Measurements from ENCODE around the gene STK10.
"Not testable (repeated sequence)": the region's sequence is repeated elsewhere in the genome, so short reads cannot be mapped to it uniquely, and the experiment has no call there.

STK10 gene

DNA sequence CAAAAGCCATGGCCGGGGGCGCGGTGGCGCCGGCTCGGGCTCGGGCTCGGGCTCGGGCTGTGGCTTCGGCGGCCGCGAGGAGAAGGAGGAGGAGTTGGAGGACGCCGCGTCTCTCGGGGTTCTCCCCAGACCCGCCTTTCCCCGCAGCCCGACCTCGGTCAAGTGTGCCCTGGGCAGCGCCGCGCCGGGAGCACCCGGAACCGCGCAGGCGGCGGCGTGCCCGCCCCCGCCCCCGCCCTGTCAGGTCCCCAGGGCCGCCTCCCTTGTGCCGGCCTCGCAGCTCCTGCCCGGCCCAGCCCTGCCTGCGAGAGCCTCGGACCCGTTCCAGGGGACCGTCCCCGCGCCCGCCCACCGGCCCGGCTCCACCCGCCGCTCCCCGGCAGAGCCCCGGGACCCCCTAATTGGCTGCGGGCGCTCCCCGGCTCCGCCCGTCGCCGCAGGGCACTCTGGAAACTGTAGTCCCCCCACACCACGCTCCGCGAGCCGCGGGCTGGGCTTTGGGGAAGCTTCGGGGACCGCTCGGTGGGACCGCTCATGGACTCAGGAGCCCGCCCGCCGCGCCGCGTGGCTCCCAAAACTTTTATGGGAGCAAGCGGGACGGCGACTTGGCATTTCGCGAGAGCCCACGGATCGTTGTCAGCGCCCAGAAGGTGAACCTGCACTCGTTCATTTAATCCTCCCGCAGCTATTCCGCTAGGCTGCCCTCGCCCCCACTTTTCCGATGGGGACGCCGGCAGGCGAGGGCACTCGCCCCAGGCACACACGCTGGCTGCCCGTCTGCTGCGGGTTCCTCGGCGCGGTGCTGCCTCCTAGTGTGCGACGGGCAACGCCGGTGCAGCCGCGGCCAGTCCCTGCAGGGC, at the start of gene STK10:
STK10 (minus strand) TSS at position 192 of the 860 bp plus-strand sequence; CDS start at position 10, 182 bp downstream.
- DNase-seq = peak; percentile 38

DNA sequence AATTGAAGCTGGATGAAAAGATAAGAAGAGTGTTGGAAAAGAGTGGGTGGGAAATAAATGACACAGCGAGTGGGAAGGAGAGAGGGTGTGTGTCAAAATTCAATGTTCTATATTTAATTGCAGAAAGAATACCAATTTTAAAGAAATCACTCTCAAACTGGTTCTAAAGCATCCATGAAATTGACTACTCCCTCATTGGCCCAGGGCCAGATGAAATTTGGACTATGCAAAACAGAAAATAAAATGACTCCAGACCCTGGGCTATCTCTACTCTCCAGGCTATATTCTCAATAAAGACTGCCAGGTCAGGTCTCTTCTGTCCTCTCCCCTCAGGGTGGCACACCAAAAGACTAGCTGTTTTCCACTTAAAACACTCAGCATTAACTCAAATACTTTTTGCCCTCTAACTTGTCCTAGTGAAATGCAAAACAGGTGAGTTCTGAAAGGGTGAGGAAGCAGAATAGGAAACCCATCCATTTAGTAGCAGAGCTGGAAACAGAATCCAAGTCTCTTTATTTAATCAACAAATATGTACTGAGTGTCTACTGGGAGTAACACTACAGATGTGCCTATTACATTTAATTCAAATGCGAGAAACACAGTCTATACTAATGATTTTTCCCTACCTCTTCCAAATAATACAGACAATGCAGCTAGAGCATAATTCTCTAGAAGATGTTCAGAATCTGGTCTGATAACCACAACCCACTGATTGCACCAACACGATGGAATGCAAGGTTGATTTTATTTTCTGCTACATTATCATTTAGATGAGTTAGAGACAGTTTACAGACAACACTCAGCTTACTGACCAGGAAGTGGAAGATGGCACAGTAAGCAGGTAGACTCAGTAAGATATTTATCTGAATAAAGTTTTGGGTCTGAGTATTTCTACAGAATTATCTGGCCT, 48.1 kb upstream of the STK10 start:
- no peak for DNase-seq

DNA sequence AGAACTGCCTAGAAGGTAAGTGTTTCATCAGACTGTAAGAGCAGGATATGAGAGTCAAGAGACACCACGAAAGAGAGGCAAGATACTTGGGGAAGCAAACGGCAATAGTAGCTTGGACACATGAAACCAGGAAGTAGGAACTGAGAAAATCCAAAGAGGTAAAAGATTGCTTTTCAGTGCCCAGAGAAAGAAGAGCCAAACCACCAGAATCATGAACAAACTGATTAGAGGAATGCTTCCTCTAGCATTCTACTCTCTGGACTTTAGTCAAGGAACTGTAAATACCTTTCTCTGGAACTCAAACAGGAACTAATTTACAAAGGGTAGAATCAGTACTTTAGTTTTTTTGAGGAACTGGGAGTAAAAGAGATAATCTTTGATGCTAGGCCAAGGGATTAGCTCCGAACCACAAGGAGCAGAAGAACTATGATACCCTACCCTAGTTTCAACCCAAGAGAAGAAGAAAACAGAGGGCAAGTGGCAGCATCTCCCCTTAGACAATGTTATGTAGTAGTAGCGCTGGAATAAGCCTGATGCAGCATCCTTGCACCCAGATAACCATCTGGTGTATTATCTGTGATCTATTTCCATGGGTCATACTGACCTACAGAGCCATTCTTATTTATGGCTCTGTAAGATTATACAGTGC, 47.2 kb upstream of the STK10 start:
- no peak for DNase-seq

- DNase-seq = no peak
These were observed 46.0 kb upstream of the STK10 start for GRCh38 chr5:172234031-172234430.

DNA sequence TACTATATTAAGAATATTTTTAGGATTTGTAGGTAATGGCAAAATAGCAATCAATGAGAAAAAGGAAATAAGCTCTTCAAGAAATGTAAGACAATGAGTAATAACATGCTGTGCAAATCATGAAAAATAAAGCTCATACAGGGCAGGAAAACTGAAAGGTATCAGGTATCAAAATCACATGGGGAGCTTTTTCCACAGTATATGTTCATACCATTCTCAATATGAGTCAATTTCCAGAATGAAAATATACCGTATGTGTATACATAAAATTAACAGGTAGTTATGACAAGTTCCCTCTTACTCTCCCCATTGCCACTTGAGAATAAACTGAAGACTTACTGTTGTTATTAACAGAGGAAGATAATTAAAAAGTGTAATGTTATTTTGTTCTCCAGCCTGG, 41.9 kb upstream of the STK10 start:
- DNase-seq = no peak

DNA sequence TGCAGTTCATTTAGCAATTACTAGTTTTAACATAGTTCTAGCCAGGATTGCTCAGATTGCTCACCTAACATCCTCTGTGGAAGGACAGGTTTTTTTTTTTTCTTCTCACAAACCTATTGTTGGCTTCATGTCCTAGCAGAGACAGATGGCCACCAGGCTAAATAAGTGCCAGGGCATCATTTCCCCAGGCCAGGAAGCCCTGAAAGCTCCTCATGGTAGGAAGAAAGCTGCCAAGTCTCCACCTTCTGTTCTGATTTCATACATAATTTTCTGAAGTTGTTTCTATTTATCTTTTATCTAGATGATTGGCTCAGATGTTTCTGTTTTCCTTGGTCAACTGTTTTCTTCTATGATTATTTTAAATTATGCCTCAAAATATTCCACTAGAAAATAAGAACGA, 37.0 kb upstream of the STK10 start:
- DNase-seq = no peak

GRCh38 chr5:172223901-172224873, 36.2 kb upstream of the STK10 start:
- no peak for DNase-seq

- DNase-seq = no peak
These were observed 31.3 kb upstream of the STK10 start for GRCh38 chr5:172219296-172219695.

- DNase-seq = no peak
These were observed 28.3 kb upstream of the STK10 start for GRCh38 chr5:172216345-172216744.

- no peak for DNase-seq
These were observed 25.1 kb upstream of the STK10 start for GRCh38 chr5:172213126-172213525.

DNA sequence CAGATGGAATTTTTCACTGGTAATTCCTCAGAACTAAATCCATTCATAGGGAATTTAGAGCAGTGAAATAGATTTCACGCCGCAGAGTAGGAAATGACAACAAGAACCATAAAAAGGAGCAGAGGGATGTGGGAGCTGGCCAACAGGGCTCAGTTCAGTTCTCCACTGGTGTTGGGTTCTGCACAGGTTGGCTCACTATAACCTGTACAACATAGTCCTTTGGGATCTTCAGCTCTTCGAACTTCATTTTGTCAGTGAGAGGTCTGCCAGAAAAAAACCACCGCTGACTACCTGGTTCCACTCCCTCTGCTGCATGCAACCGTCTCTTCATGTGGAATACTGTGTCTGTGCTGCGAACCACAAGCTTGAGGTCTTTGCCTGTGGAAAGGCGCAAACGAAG, 23.7 kb upstream of the STK10 start:
- no peak for DNase-seq

GRCh38 chr5:172209714-172210113, 21.7 kb upstream of the STK10 start:
- DNase-seq = no peak

DNA sequence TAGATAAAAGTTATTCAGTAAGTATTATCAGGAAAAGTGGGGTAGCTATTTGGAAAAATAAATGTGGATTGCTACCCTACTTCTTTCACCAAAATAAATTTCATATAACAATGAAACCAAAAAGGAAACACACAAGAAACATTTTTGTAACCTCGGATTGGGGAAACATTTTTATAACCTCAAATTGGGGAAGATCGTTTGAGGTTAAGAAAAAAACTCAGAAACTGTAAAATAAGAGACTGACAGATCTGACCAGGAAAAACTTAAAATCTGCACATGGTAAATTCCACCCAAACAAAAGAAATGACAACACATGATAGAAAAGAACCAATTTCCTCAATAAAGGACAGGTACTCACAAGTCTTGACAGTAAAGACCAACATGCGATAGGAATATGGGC, 19.5 kb upstream of the STK10 start:
- no peak for DNase-seq

DNA sequence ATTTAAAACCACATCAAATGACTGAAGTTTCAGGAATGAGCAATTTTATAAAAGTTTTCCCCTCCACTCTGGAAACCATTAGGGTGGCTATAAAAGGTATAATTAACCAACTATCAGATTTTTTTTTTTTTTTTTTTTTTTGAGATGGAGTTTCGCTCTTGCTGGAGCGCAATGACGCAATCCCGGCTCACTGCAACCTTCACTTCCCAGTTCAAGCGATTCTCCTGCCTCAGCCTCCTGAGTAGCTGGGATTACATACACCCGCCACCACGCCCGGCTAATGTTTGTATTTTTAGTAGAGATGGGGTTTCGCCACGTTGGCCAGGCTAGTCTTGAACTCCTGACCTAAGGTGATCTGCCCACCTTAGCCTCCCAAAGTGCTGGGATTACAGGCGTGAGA, 18.0 kb upstream of the STK10 start:
- not testable (repeated sequence) for DNase-seq

- DNase-seq = no peak
These were observed 12.5 kb upstream of the STK10 start for GRCh38 chr5:172200476-172200875.

- DNase-seq = no peak
These were observed 11.4 kb upstream of the STK10 start for GRCh38 chr5:172199446-172199845.

DNA sequence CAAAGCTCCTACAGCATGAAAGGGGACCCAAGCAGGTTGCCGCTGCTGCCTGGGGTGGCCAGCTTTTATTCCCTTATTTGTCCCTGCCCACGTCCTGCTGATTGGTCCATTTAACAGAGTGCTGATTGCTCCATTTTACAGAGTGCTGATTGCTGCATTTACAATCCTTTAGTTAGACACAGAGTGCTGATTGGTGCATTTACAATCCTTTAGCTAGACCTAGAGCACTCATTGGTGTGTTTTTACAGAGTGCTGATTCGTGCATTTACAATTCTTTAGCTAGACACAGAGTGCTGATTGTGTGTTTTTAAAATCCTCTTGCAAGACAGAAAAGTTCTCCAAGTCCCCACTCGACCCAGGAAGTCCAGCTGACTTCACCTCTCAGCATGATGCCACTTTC, 9.8 kb upstream of the STK10 start:
- DNase-seq = not testable (repeated sequence)

DNA sequence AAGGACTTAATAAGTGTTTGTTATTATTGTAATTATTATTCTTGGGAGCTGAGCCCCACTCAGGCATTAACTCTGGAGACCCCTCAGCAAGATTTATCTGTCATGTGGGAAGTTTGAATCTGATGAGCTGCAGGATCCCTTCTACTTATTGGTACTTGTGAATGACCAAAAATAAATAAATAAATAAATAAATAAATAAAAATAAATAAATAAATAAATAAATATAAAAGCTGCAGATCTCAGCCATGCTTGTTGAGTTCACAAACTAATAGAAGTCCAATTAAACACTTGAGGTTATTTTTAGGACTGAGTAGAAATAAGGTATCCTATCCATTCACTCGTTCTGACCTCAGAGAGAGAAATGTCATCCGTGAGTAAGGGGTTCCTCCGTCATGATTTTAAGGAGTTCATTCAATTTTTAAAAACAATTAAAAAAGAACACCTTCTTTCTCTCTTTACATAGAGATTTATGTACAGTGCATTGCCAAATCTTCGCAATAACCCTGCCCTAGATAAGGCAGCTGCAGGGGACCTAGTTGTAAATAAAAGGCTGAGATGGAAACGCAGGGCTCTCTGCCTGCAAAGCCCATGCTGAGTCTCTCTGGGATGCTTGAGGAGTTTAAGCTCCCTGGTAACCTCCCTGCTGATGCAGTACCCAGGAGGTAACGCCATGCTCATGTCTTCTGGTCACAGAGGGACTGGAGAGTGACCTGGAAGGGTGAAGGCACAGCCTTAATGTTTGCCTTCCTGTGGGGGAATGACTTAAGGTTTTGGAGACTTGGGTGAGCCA, 7.2 kb upstream of the STK10 start:
- DNase-seq = no peak

DNA sequence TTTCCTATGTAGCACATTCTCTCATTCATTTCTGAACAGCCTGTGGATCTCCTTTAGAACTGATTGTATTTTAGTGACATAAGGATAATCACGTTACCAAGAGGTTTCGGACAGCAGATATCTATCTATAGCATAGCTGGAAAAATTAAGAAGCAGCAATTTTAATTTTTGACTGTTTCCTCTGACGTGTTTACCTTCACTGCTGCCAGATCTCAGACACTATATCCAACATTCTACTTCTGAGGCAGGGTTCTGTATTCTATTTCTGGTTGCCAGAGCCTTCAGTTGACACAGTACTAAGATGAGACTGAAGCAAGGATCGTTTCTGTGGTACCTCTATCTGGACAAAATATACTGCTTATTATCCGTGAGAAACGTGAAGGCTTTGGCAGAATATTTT, 5.8 kb upstream of the STK10 start, which contains the start of gene EFCAB9:
EFCAB9 (plus strand) TSS at position 301 of the 400 bp plus-strand sequence; CDS start at position 302, 1 bp downstream.
- no peak for DNase-seq

DNA sequence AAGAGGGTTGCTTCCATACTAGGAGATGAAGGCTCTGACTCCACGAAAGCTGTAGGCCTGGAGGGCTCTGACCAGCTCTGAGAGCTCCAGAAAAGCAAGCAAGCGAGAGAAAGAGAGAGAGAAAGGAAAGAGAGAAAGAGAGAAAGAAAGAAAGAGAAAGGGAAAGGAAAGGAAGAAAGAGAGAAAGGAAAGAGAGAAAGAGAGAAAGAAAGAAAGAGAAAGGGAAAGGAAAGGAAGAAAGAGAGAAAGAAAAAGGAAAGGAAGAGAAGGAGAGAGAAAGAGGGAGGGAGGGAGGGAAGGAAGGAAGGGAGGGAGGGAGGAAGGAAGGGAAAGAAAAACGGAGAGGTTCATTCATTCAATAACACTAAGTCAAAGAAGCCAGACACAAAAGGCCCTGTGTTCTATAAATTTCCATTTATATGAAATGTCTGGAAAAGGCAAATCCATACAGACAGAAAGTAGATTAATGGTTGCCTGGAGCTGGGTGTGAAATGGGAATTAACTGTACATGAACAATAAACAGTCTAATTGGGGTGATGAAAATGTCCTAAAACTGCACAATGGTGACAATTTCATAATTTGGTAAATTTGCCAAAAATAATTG, 1.8 kb upstream of the STK10 start:
- no peak for DNase-seq
